ENCODE results near the gene ICAM5.

ICAM5 gene

DNA sequence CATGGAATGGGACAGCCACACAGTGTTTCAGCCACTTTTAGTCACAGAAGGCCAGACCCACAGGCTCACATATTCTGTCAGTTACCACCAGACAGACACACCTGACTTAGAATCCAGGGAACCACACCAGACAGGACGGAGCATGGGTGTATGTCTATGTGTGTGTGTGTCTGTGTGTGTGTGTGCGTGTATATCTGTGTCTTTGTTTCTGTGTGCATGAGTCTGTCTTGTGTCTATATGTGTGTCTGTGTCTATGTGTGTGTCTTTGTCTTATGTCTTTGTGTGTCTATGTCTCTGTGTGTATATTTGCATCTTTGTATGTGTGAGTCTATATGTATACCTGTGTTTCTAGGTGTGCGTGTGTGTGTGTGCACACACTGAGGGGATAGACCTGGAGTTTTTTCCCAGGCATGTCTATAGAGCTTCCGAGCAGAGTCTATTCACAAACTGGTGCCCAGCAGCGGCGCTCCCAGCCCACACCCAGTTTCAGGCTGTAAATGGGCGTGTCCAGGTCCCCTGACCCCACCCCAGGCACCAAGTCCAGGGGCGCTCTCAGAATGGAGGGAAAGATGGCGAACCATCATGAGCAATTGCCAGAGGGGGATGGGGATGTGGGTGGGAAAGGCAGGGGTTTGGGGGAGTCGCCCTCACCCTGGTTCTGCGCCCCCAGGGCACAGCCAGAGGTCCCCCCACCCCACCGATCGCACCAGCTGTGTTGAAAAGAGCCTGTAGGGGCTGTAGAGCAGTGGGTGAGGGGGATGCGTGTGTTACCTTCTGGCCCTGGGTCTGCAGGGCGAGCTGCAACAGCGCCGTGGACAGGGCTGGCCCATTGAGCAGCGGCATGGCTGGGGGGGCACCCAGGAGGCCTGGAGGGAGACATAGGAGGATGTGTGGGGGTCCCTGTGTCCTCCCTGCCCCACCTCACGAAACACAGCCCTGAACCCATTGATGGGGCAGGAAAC is 32.4 kb downstream of the ICAM5 start:
- TF ChIP-seq, protein P1, sequence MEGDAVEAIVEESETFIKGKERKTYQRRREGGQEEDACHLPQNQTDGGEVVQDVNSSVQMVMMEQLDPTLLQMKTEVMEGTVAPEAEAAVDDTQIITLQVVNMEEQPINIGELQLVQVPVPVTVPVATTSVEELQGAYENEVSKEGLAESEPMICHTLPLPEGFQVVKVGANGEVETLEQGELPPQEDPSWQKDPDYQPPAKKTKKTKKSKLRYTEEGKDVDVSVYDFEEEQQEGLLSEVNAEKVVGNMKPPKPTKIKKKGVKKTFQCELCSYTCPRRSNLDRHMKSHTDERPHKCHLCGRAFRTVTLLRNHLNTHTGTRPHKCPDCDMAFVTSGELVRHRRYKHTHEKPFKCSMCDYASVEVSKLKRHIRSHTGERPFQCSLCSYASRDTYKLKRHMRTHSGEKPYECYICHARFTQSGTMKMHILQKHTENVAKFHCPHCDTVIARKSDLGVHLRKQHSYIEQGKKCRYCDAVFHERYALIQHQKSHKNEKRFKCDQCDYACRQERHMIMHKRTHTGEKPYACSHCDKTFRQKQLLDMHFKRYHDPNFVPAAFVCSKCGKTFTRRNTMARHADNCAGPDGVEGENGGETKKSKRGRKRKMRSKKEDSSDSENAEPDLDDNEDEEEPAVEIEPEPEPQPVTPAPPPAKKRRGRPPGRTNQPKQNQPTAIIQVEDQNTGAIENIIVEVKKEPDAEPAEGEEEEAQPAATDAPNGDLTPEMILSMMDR (IDR thresholded peaks at IDR 0.05; ENCODE audit: insufficient read depth, low read depth, low read length, missing control alignments): no peak
- H3K4me3 ChIP-seq (ENCODE audit: low read depth, low read length): no peak overlapping the region
- no peak for DNase-seq (ENCODE audit: low read depth)

DNA sequence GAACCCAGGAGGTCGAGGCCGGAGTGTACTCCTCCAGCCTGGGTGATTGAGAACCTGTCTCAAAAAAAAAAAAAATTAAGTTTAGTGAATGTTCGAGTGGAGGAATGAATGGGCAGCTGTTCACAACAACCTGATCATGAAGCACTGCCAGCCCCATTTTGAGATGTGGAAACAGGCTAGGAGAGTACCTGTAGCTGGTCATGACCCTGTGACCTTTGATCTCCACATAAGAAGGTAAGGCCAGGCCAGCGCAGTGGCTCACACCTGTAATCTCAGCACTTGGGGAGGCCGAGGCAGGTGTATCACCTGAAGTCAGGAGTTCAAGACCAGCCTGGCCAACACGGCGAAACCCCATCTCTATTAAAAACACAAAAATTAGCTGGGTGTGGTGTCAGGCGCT is 36.0 kb downstream of the ICAM5 start:
- TF ChIP-seq, protein P1 (IDR thresholded peaks at IDR 0.05; ENCODE audit: insufficient read depth, low read depth, low read length, missing control alignments): no peak
- no peak overlapping the region for H3K4me3 ChIP-seq (ENCODE audit: low read depth, low read length)

GRCh38 chr19:10327793-10328192 is 38.0 kb downstream of the ICAM5 start:
- DNase-seq (ENCODE audit: low read depth): no peak
- TF ChIP-seq, protein P1 (IDR thresholded peaks at IDR 0.05; ENCODE audit: insufficient read depth, low read depth, low read length, missing control alignments): no peak
- no peak overlapping the region for H3K4me3 ChIP-seq (ENCODE audit: low read depth, low read length)

More for the DNA sequence above, 36.0 kb downstream of the ICAM5 start:
- no peak for DNase-seq (ENCODE audit: low read depth)

DNA sequence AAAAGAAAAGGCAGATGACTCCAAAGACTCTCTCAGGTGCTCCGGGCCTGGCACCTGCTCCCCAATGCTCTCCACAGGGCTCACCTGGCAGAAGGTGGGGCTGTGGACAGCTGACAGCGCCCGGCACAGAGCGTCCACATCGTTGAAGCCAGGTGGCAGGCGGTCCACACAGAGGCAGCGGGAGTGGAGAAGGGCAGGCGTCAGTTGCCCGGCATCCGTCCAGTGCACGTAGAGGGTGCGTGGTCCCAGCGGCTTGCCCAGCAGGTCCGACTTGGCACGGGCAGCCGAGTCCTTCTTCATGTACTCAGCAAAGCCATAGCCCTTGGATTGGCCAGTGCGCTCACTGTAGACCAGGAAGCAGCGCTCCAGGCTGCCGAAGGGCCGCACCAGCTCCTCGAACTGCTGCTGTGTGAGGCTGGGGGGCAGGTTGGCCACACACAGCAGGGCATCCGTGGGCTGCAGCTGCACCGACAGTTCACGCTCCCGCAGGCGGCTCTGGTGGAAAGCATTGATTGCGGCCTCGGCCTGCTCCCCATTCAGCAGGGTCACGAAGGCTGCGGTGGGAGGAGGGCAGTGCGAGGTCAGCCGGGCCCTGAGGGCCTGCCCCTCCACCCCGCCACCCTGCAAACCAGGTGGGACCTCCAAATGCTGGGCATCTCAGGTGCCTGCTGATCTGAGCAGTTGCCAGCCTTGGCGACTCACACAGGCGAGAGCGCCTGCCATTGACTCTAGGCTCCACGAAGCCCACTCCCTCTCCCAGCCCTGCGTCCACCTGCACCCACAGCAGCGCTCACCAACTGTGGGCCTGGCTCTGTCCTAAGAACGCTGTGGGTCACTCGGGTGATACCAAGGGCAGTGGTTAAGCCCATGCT is 39.0 kb downstream of the ICAM5 start:
- no peak for DNase-seq (ENCODE audit: low read depth)
- TF ChIP-seq, protein P1 (IDR thresholded peaks at IDR 0.05; ENCODE audit: insufficient read depth, low read depth, low read length, missing control alignments): no peak

GRCh38 chr19:10329555-10329954 is 39.8 kb downstream of the ICAM5 start:
- TF ChIP-seq, protein P1 (IDR thresholded peaks at IDR 0.05; ENCODE audit: insufficient read depth, low read depth, low read length, missing control alignments): no peak
- H3K4me3 ChIP-seq (ENCODE audit: low read depth, low read length): no peak overlapping the region
- no peak for DNase-seq (ENCODE audit: low read depth)

More for the DNA sequence above, 39.0 kb downstream of the ICAM5 start:
- H3K4me3 ChIP-seq (ENCODE audit: low read depth, low read length): no peak overlapping the region

DNA sequence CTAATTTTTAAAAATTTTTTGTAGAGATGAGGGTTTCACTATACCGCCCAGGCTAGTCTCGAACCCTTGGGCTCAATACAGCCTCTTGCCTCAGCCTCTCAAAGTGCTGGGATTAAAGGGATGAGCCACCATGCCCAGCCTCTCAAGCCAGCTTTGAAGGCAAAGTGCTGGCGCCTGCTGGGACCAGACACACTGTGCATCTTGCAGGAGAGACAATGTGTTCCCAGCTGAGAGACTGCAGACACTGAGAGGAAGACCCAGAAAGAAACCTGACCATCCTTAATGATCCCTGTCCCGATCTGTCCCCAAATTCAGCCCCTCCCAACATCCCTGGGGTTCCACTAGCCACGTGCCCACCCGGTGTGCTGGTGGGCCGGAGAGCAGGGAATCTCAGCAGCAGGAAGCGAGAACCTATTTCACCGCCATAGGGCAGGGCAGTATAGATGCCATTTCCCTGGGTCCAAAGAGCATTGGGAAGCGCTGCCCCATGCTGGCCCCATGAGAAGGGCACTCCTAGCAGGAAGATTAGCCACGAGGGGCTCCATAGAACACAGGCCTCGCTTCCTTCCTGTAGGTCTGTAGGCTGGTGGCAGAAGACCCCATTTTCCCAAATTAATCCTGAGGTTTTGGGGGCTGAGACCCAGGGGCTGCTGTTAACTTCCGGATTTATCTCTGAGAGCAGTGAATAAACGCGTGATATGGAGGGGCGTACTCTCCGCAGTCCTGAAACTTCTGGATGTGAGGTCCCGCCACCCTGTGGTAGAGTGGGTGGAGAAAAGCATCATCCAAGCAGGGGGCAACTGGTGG is 42.6 kb downstream of the ICAM5 start:
- TF ChIP-seq, protein P1 (IDR thresholded peaks at IDR 0.05; ENCODE audit: insufficient read depth, low read depth, low read length, missing control alignments): no peak
- H3K4me3 ChIP-seq (ENCODE audit: low read depth, low read length): peak overlapping the region; percentile 75
- no peak for DNase-seq (ENCODE audit: low read depth)

All from GM12865 (cell line).